GM18907 (cell line): ENCODE measurements around the gene ATP6V1C2.

Source experiments
- ATAC-seq: cut with Tn5 transposase; IDR thresholded peaks from one replicate; pipeline ENCODE4 v1.9.1; 2021; ENCODE audit warnings: mild to moderate bottlenecking, moderate library complexity; ENCODE audit not compliant: unreplicated experiment

Gene ATP6V1C2

GRCh38 chr2:10732924-10733565 lies 11.6 kb downstream of the ATP6V1C2 start:
- no peak for ATAC-seq

GRCh38 chr2:10733566-10733925 lies 12.1 kb downstream of the ATP6V1C2 start:
- no peak for ATAC-seq

GRCh38 chr2:10733980-10734379 lies 12.6 kb downstream of the ATP6V1C2 start:
- no peak for ATAC-seq

GRCh38 chr2:10738192-10738591 lies 16.8 kb downstream of the ATP6V1C2 start:
- no peak for ATAC-seq

GRCh38 chr2:10740226-10740625 lies 18.8 kb downstream of the ATP6V1C2 start:
- no peak for ATAC-seq

- ATAC-seq, result no peak
These were observed 19.7 kb downstream of the ATP6V1C2 start for GRCh38 chr2:10741139-10741538.

GRCh38 chr2:10742666-10743065 lies 21.2 kb downstream of the ATP6V1C2 start:
- no peak for ATAC-seq

- no peak for ATAC-seq
These were observed 29.2 kb downstream of the ATP6V1C2 start for GRCh38 chr2:10750610-10751009.

- no peak for ATAC-seq
These were observed 30.8 kb downstream of the ATP6V1C2 start for GRCh38 chr2:10752236-10752635.

GRCh38 chr2:10753156-10753555 lies 31.7 kb downstream of the ATP6V1C2 start:
- no peak for ATAC-seq

- no peak for ATAC-seq
These were observed 32.4 kb downstream of the ATP6V1C2 start for GRCh38 chr2:10753876-10754275.

- ATAC-seq, result no peak
These were observed 34.2 kb downstream of the ATP6V1C2 start for GRCh38 chr2:10755621-10756020.

GRCh38 chr2:10757814-10758286 lies 36.4 kb downstream of the ATP6V1C2 start:
- ATAC-seq, result no peak

- ATAC-seq, result no peak
These were observed 37.8 kb downstream of the ATP6V1C2 start for GRCh38 chr2:10759151-10759714.

GRCh38 chr2:10760794-10761504 lies 39.5 kb downstream of the ATP6V1C2 start:
- ATAC-seq, result no peak

- ATAC-seq, result no peak
These were observed 40.2 kb downstream of the ATP6V1C2 start for GRCh38 chr2:10761591-10761990.

- no peak for ATAC-seq
These were observed 41.4 kb downstream of the ATP6V1C2 start for GRCh38 chr2:10762651-10763460.

- ATAC-seq, result no peak
These were observed 42.0 kb downstream of the ATP6V1C2 start for GRCh38 chr2:10763461-10763800.

GRCh38 chr2:10764096-10764785 lies 42.8 kb downstream of the ATP6V1C2 start:
- no peak for ATAC-seq

- ATAC-seq, result no peak
These were observed 43.5 kb downstream of the ATP6V1C2 start for GRCh38 chr2:10764896-10765295.

GRCh38 chr2:10765461-10765860 lies 44.0 kb downstream of the ATP6V1C2 start:
- no peak for ATAC-seq
